GM21390 (cell line): ENCODE results near the gene EXOC5.
"Not testable (repeated sequence)": the region's sequence is repeated elsewhere in the genome, so short reads cannot be mapped to it uniquely, and the experiment has no call there.

Experiments used
- ATAC-seq: cut with Tn5 transposase; IDR thresholded peaks from one replicate; pipeline ENCODE4 v1.9.1; 2021; ENCODE audit not compliant: unreplicated experiment

EXOC5 gene

GRCh38 chr14:57259672-57260071, 9.0 kb downstream of the EXOC5 start:
- ATAC-seq, result no peak

- not testable (repeated sequence) for ATAC-seq
These were observed 10.5 kb downstream of the EXOC5 start for GRCh38 chr14:57258221-57258620.

GRCh38 chr14:57254884-57255283, 13.8 kb downstream of the EXOC5 start:
- peak; percentile 86 for ATAC-seq

GRCh38 chr14:57246933-57247657, 21.6 kb downstream of the EXOC5 start:
- ATAC-seq, result no peak

- no peak for ATAC-seq
These were observed 22.8 kb downstream of the EXOC5 start for GRCh38 chr14:57245941-57246340.

GRCh38 chr14:57244106-57244505, 24.6 kb downstream of the EXOC5 start:
- ATAC-seq, result no peak

GRCh38 chr14:57243320-57243719, 25.4 kb downstream of the EXOC5 start:
- no peak for ATAC-seq

GRCh38 chr14:57240115-57240514, 28.6 kb downstream of the EXOC5 start:
- not testable (repeated sequence) for ATAC-seq

- no peak for ATAC-seq
These were observed 36.7 kb downstream of the EXOC5 start for GRCh38 chr14:57232006-57232405.

- not testable (repeated sequence) for ATAC-seq
These were observed 40.4 kb downstream of the EXOC5 start for GRCh38 chr14:57228320-57228719.

- ATAC-seq, result peak; percentile 51
These were observed 41.6 kb downstream of the EXOC5 start for GRCh38 chr14:57227083-57227482.

GRCh38 chr14:57221931-57222330, 46.8 kb downstream of the EXOC5 start:
- ATAC-seq, result no peak

- ATAC-seq, result no peak
These were observed 55.8 kb downstream of the EXOC5 start for GRCh38 chr14:57212919-57213318.

- no peak for ATAC-seq
These were observed 59.1 kb downstream of the EXOC5 start for GRCh38 chr14:57209561-57209960.

- ATAC-seq, result no peak
These were observed 62.8 kb downstream of the EXOC5 start for GRCh38 chr14:57205938-57206337.

- ATAC-seq, result not testable (repeated sequence)
These were observed 66.0 kb downstream of the EXOC5 start for GRCh38 chr14:57202672-57203071.

- ATAC-seq, result no peak
These were observed 68.8 kb downstream of the EXOC5 start for GRCh38 chr14:57199921-57200320.

GRCh38 chr14:57189070-57189469, 79.6 kb downstream of the EXOC5 start:
- ATAC-seq, result no peak

GRCh38 chr14:57182760-57183503, 85.8 kb downstream of the EXOC5 start:
- ATAC-seq, result no peak

- no peak for ATAC-seq
These were observed 89.4 kb downstream of the EXOC5 start for GRCh38 chr14:57179273-57179672.

GRCh38 chr14:57174466-57174865, 94.2 kb downstream of the EXOC5 start:
- no peak for ATAC-seq

- ATAC-seq, result no peak
These were observed 96.8 kb downstream of the EXOC5 start for GRCh38 chr14:57171903-57172302.
